Natural killer cell (primary cell): Measurements from ENCODE around the gene F11. TPM values are rescaled to one million over a fixed set of nuclear protein-coding genes. Genes with fewer than 3 reads are reported as not detected.

Source experiments
- ATAC-seq, 3 donors: fragments of 150-1000 bp in 2 of 3; fragments of 200-7000 bp in 1 of 3; cut with Tn5 transposase; 1 replicate in 1 of 3; 2 replicates in 2 of 3; pipeline ENCODE4 v1.10.0; 2021; ENCODE audit warnings: mild to moderate bottlenecking in 2 of 3, moderate library complexity in 2 of 3
- DNase-seq, 2 donors: peaks; one replicate each; pipeline versions ENCODE4 v3.0.0 to v3.0.0-alpha.2; 2013 to 2021; ENCODE audit warnings: mixed read lengths in 1 of 2
- H3K27ac ChIP-seq: one replicate; pipeline ENCODE4 v1.5.1; 2013; ENCODE audit warnings: mild to moderate bottlenecking, low read length
- H3K27me3 ChIP-seq: one replicate; pipeline ENCODE4 v1.6.1; 2013; ENCODE audit warnings: low read length; ENCODE audit not compliant: control insufficient read depth, insufficient read depth
- H3K36me3 ChIP-seq: one replicate; pipeline ENCODE4 v1.6.1; 2013; ENCODE audit warnings: low read length; ENCODE audit not compliant: control insufficient read depth, insufficient read depth
- H3K4me1 ChIP-seq: one replicate; pipeline ENCODE4 v1.6.1; 2013; ENCODE audit warnings: low read length; ENCODE audit not compliant: control insufficient read depth, insufficient read depth
- H3K4me3 ChIP-seq: one replicate; pipeline ENCODE4 v1.5.1; 2013; ENCODE audit warnings: low read length
- H3K9me3 ChIP-seq: one replicate; pipeline ENCODE4 v1.6.1; 2013; ENCODE audit warnings: low read length; ENCODE audit not compliant: control insufficient read depth, insufficient read depth
- H3K27ac Mint-ChIP-seq, 2 donors: one replicate each; pipeline ENCODE4 v1.8.0; 2022; ENCODE audit warnings: mild to moderate bottlenecking in 2 of 2, mixed read lengths in 2 of 2, moderate library complexity in 1 of 2
- H3K27me3 Mint-ChIP-seq, 2 donors: one replicate each; pipeline ENCODE4 v1.8.0; 2022; ENCODE audit warnings: low read depth in 2 of 2, mixed read lengths in 2 of 2
- H3K36me3 Mint-ChIP-seq: one replicate; pipeline ENCODE4 v1.8.0; 2022; ENCODE audit warnings: mixed read lengths
- H3K4me1 Mint-ChIP-seq, 2 donors: one replicate each; pipeline ENCODE4 v1.8.0; 2022; ENCODE audit warnings: mixed read lengths in 2 of 2
- H3K4me3 Mint-ChIP-seq: one replicate; pipeline ENCODE4 v1.8.0; 2022; ENCODE audit warnings: mild to moderate bottlenecking, moderate library complexity, mixed read lengths
- H3K9me3 Mint-ChIP-seq, 2 donors: one replicate each; pipeline ENCODE4 v1.8.0; 2022; ENCODE audit warnings: mixed read lengths in 2 of 2
- WGBS: methylation state at CpG from one replicate; pipeline ENCODE4 v1.1.7; 2013; ENCODE audit warnings: missing lambda C conversion rate; ENCODE audit not compliant: insufficient coverage; 5-methylcytosine and 5-hydroxymethylcytosine counted together
- intact Hi-C: fragments of 100-400 bp; cut with micrococcal nuclease; formaldehyde crosslinking; loops from one replicate; pipeline ENCODE4 v1.14.2; 2022
- total RNA-seq, 4 donors: library from RNA; stranded (reverse); fragments of 120-200 nt in 1 of 4; gene quantifications; one replicate each; pipeline versions ENCODE4 v1.2.3 to v1.2.4, GENCODE V29; 2013 to 2022
- TF ChIP-seq, protein P1 (sequence below): fragments of 200-600 bp; IDR thresholded peaks from one replicate; pipeline ENCODE4 v1.8.0; 2022; ENCODE audit warnings: antibody characterized with exemption

F11 gene
- total RNA-seq, 3 donors from 2014 or later (not counting 1 experiment from before 2014, with no cell fraction given): 0.68 to 1.1 TPM; not detected in 1

GRCh38 chr4:186326391-186326790 is 60.4 kb downstream of the F11 start:
- no peak overlapping the region for H3K27ac Mint-ChIP-seq
- H3K9me3 Mint-ChIP-seq: peaks cover 0 to under 1% of the 10 kb centered on the region in 2 donors
- no peaks in the 10 kb centered on the region for H3K36me3 Mint-ChIP-seq
- 79% methylated on average over 3 of the region's 3 CpGs for WGBS
- H3K36me3 ChIP-seq: no peaks in the 10 kb centered on the region
- intact Hi-C loops: no loop called here
- no peaks in the 10 kb centered on the region for H3K27me3 ChIP-seq
- H3K4me1 Mint-ChIP-seq: no peaks in the 10 kb centered on the region
- H3K4me1 ChIP-seq: no peaks in the 10 kb centered on the region
- no peak overlapping the region for H3K27ac ChIP-seq
- H3K4me3 Mint-ChIP-seq: no peak overlapping the region
- no peak overlapping the region for H3K4me3 ChIP-seq
- DNase-seq: no peak
- ATAC-seq: no peak
- H3K9me3 ChIP-seq: no peaks in the 10 kb centered on the region
- H3K27me3 Mint-ChIP-seq: no peaks in the 10 kb centered on the region
- TF ChIP-seq, protein P1, sequence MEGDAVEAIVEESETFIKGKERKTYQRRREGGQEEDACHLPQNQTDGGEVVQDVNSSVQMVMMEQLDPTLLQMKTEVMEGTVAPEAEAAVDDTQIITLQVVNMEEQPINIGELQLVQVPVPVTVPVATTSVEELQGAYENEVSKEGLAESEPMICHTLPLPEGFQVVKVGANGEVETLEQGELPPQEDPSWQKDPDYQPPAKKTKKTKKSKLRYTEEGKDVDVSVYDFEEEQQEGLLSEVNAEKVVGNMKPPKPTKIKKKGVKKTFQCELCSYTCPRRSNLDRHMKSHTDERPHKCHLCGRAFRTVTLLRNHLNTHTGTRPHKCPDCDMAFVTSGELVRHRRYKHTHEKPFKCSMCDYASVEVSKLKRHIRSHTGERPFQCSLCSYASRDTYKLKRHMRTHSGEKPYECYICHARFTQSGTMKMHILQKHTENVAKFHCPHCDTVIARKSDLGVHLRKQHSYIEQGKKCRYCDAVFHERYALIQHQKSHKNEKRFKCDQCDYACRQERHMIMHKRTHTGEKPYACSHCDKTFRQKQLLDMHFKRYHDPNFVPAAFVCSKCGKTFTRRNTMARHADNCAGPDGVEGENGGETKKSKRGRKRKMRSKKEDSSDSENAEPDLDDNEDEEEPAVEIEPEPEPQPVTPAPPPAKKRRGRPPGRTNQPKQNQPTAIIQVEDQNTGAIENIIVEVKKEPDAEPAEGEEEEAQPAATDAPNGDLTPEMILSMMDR: no peak

- Mint-ChIP-seq H3K27me3 (no peaks in the 10 kb centered on the region), H3K4me3 (no peak overlapping the region), H3K36me3 (peaks cover 11% of the 10 kb centered on the region), H3K27ac (no peak overlapping the region), H3K9me3 (peaks cover 5 to 6% of the 10 kb centered on the region in 2 donors), H3K4me1 (no peaks in the 10 kb centered on the region)
- WGBS: 96% methylated on average over 14 of the region's 15 CpGs
- no peaks in the 10 kb centered on the region for H3K36me3 ChIP-seq
- no peak overlapping the region for H3K4me3 ChIP-seq
- DNase-seq (no peak), ATAC-seq (no peak)
- peaks cover 13% of the 10 kb centered on the region for H3K9me3 ChIP-seq
- H3K27ac ChIP-seq: no peak overlapping the region
- TF ChIP-seq, protein P1: no peak
- H3K4me1 ChIP-seq: no peaks in the 10 kb centered on the region
- intact Hi-C loops: no loop called here
- no peaks in the 10 kb centered on the region for H3K27me3 ChIP-seq
Observed at GRCh38 chr4:186329372-186329771, 63.4 kb downstream of the F11 start.

GRCh38 chr4:186330368-186330767 is 64.4 kb downstream of the F11 start:
- 76% methylated on average over 2 of the region's 3 CpGs for WGBS
- peaks cover 13% of the 10 kb centered on the region for H3K9me3 ChIP-seq
- Mint-ChIP-seq H3K27ac (no peak overlapping the region), H3K4me3 (no peak overlapping the region), H3K36me3 (peaks cover 11% of the 10 kb centered on the region), H3K27me3 (no peaks in the 10 kb centered on the region), H3K4me1 (no peaks in the 10 kb centered on the region), H3K9me3 (peaks cover 5 to 6% of the 10 kb centered on the region in 2 donors)
- intact Hi-C loops: no loop called here
- ATAC-seq: no peak
- H3K27ac ChIP-seq: no peak overlapping the region
- no peaks in the 10 kb centered on the region for H3K27me3 ChIP-seq
- H3K36me3 ChIP-seq: no peaks in the 10 kb centered on the region
- TF ChIP-seq, protein P1: no peak
- H3K4me3 ChIP-seq: no peak overlapping the region
- H3K4me1 ChIP-seq: no peaks in the 10 kb centered on the region
- no peak for DNase-seq

- Mint-ChIP-seq H3K4me1 (no peaks in the 10 kb centered on the region), H3K36me3 (peaks cover 11% of the 10 kb centered on the region), H3K27me3 (no peaks in the 10 kb centered on the region), H3K27ac (no peak overlapping the region), H3K9me3 (peaks cover 5 to 6% of the 10 kb centered on the region in 2 donors), H3K4me3 (no peak overlapping the region)
- ATAC-seq (no peak), DNase-seq (no peak)
- no peaks in the 10 kb centered on the region for H3K36me3 ChIP-seq
- H3K4me1 ChIP-seq: no peaks in the 10 kb centered on the region
- WGBS: 55% methylated on average over 1 of the region's 1 CpG
- H3K4me3 ChIP-seq: no peak overlapping the region
- intact Hi-C loops: no loop called here
- H3K9me3 ChIP-seq: peaks cover 13% of the 10 kb centered on the region
- H3K27ac ChIP-seq: no peak overlapping the region
- no peaks in the 10 kb centered on the region for H3K27me3 ChIP-seq
- TF ChIP-seq, protein P1: no peak
Observed at GRCh38 chr4:186335793-186336192, 69.8 kb downstream of the F11 start.
